ENCODE data around the gene SLC28A1. TPM values are rescaled to one million over a fixed set of nuclear protein-coding genes. Genes with fewer than 3 reads are reported as not detected.

Gene SLC28A1
- total RNA-seq, 1 donor from 2014 or later, result 0.19 TPM

DNA sequence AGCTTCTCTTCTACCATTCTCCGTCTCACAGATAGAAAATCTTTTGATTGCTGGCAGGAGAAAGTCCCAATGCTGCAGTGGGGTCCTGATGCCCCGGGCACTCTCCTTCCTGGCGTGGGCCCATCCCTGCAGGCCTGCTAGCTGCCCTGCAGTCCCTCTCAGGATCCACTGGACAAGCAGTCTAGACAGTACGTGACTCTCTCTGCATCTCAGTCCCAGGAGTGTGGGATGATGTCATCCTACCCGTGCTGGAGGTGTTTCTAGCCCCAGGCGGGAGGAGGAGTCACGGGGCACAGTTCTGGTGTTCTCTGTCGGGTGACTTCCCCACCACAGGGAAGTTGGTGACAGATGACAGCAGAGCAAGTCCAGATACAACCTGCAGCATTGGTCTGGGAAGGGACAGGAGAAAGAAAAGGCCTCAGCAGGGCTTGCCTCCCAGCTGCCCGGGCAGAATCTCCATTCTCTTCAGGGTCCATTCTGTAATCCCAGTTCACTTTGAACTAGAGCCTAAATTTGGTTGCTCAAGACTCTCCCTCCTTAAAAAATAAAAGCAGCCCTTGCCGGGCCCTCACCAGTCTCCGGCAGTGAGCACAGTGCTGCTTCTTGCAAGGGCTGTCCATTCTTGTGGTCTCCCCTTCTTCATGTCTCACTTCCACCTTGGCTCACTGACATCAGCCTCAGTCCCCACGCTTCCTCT is 30.6 kb downstream of the SLC28A1 start:
- Mint-ChIP-seq H3K4me3 (peak overlapping the region; percentile 68), H3K4me1 (ENCODE audit: unreplicated experiment) (peaks cover 34% of the 10 kb centered on the region), H3K36me3 (no peaks in the 10 kb centered on the region), H3K27me3 (peaks cover 3% of the 10 kb centered on the region), H3K9me3 (peaks cover 4% of the 10 kb centered on the region), H3K27ac (peak overlapping the region; percentile 92)
- TF ChIP-seq, protein P1, sequence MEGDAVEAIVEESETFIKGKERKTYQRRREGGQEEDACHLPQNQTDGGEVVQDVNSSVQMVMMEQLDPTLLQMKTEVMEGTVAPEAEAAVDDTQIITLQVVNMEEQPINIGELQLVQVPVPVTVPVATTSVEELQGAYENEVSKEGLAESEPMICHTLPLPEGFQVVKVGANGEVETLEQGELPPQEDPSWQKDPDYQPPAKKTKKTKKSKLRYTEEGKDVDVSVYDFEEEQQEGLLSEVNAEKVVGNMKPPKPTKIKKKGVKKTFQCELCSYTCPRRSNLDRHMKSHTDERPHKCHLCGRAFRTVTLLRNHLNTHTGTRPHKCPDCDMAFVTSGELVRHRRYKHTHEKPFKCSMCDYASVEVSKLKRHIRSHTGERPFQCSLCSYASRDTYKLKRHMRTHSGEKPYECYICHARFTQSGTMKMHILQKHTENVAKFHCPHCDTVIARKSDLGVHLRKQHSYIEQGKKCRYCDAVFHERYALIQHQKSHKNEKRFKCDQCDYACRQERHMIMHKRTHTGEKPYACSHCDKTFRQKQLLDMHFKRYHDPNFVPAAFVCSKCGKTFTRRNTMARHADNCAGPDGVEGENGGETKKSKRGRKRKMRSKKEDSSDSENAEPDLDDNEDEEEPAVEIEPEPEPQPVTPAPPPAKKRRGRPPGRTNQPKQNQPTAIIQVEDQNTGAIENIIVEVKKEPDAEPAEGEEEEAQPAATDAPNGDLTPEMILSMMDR (conservative IDR thresholded peaks at IDR 0.05), result no peak
- DNase-seq (ENCODE audit: extremely low spot score, unreplicated experiment), result peak; percentile 77

DNA sequence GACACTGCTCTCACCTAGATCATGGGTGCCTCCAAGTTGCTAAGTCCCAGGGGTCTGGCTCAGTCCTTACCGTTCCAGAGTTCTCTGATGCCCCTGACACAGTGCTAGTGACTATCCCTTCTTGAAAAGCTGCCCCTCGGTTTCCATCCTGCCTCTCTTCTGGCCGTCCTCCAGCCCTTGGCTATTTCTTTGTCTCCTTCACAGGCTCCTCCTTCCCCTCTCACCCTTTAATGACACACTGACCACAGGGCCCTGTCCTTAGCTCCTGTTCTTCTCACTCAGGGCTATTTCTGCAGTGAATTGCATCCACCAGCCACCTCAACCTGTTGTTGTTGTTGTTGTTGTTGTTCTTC is 31.1 kb downstream of the SLC28A1 start:
- Mint-ChIP-seq H3K4me1 (ENCODE audit: unreplicated experiment) (peaks cover 33% of the 10 kb centered on the region), H3K27ac (peak overlapping the region; percentile 92), H3K36me3 (no peaks in the 10 kb centered on the region), H3K9me3 (peaks cover 4% of the 10 kb centered on the region), H3K4me3 (no peak overlapping the region), H3K27me3 (peaks cover 3% of the 10 kb centered on the region)
- no peak for DNase-seq (ENCODE audit: extremely low spot score, unreplicated experiment)
- TF ChIP-seq, protein P1 (conservative IDR thresholded peaks at IDR 0.05), result no peak

DNA sequence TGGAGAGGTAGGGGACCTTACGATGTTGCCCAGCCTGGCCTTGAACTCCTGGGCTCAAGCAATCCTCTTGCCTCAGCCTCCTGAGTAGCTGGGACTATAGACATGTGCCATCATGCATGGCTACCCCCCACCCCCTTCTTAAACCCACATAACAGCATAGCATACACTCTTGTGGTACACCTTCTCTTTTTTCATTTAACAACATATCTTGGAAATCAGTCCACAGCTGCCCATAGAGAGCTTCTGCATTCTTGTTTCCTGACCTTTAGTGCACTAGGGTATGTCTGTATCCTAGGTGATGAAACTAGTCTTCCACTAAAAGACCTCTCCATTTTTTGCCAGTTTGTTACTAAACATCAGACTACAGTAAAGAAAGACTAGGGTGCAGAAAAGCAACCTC is 33.0 kb downstream of the SLC28A1 start:
- Mint-ChIP-seq H3K4me3 (no peak overlapping the region), H3K27ac (no peak overlapping the region), H3K27me3 (peaks cover 3% of the 10 kb centered on the region), H3K9me3 (peaks cover 4% of the 10 kb centered on the region), H3K4me1 (ENCODE audit: unreplicated experiment) (peaks cover 24% of the 10 kb centered on the region), H3K36me3 (no peaks in the 10 kb centered on the region)
- no peak for DNase-seq (ENCODE audit: extremely low spot score, unreplicated experiment)
- TF ChIP-seq, protein P1 (conservative IDR thresholded peaks at IDR 0.05), result no peak

DNA sequence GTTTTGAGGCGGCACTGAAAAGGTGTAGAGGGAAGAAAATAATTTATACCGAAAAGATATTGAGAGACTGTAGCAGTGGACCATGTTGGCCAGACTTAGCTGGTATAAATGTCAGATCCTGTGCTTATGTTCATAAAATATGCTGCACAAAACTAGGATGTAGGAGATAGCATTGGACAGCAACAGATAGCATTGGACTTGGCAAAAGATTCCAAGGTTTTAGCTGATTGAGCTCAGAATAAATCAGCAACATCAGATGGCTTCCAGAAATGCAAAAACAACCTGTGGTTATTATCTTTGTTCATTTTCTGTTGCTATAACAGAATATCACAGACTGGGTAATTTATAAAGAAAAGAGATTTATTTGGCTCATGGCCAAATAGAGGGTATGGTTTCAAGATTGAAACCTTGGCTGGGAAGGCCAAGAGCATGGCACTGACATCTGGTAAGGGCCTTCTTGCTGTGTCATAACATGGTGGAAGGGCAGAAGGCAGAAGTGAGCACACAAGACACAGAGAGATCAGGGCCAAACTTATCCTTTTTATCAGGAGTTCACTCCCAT is 34.7 kb downstream of the SLC28A1 start:
- Mint-ChIP-seq H3K36me3 (no peaks in the 10 kb centered on the region), H3K27me3 (peaks cover 3% of the 10 kb centered on the region), H3K9me3 (peaks cover 4% of the 10 kb centered on the region), H3K4me1 (ENCODE audit: unreplicated experiment) (peaks cover 20% of the 10 kb centered on the region), H3K27ac (no peak overlapping the region), H3K4me3 (no peak overlapping the region)
- TF ChIP-seq, protein P1 (conservative IDR thresholded peaks at IDR 0.05), result no peak
- no peak for DNase-seq (ENCODE audit: extremely low spot score, unreplicated experiment)

DNA sequence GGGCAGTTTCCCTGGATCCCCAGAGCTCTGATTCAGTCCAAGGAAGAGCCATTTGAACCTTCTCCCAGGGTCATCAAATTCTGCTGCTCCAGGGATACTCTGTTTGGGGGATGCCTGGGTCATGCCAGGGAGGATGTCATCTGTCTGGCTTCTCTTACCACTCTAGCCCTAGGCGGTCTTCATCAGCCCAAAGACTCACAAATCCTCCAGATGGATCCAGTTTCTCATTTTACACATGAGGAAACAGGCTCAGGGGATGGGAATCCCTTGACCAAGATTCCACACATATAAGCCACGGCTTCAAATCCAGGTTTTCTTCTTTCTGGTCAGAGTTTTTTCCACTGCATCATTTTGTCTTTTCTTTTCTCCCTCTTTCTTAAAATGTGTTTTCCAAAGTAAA is 36.7 kb downstream of the SLC28A1 start:
- Mint-ChIP-seq H3K4me3 (no peak overlapping the region), H3K36me3 (no peaks in the 10 kb centered on the region), H3K27ac (no peak overlapping the region), H3K4me1 (ENCODE audit: unreplicated experiment) (peaks cover 8% of the 10 kb centered on the region), H3K9me3 (no peaks in the 10 kb centered on the region), H3K27me3 (no peaks in the 10 kb centered on the region)
- TF ChIP-seq, protein P1 (conservative IDR thresholded peaks at IDR 0.05), result no peak
- DNase-seq (ENCODE audit: extremely low spot score, unreplicated experiment), result no peak
